ENCODE data around the gene PRDX2.
A peak's percentile ranks its signal among the peaks of the same experiment; 100 is the strongest.
"Not testable (repeated sequence)": the region's sequence is repeated elsewhere in the genome, so short reads cannot be mapped to it uniquely, and the experiment has no call there.

The PRDX2 gene

GRCh38 chr19:12801466-12802266 is at the start of gene PRDX2, which contains the start of gene THSD8:
Gene PRDX2 (minus strand): TSS chr19:12801800. CDS start chr19:12801261, 539 bp downstream.
Gene THSD8 (plus strand): TSS chr19:12802069. CDS start chr19:12802072, 3 bp downstream.
- ATAC-seq: peak; percentile 78
- no peak for TF ChIP-seq ZC3H10 (CRISPR knock-in tag; IDR thresholded peaks at IDR 0.05)
- no peak for TF ChIP-seq ZNF70 (CRISPR knock-in tag; IDR thresholded peaks at IDR 0.05)
- no peak for TF ChIP-seq CREB5 (CRISPR knock-in tag; IDR thresholded peaks at IDR 0.05; ENCODE audit: low read depth)
- no peak for TF ChIP-seq TSHZ2 (CRISPR knock-in tag; IDR thresholded peaks at IDR 0.05)
- no peak for TF ChIP-seq ZFP3 (CRISPR knock-in tag; IDR thresholded peaks at IDR 0.05)
- no peak for TF ChIP-seq ARNTL (CRISPR knock-in tag; IDR thresholded peaks at IDR 0.05; ENCODE audit: borderline replicate concordance, low read depth)
- no peak for TF ChIP-seq BACH2 (CRISPR knock-in tag; IDR thresholded peaks at IDR 0.05; ENCODE audit: borderline replicate concordance)
- TF ChIP-seq PATZ1 (CRISPR knock-in tag; IDR thresholded peaks at IDR 0.05; ENCODE audit: borderline replicate concordance): no peak
- no peak for TF ChIP-seq ESRRG (CRISPR knock-in tag; IDR thresholded peaks at IDR 0.05)
- no peak for TF ChIP-seq OSR1 (CRISPR knock-in tag; IDR thresholded peaks at IDR 0.05)
- no peak for TF ChIP-seq CSRNP3 (CRISPR knock-in tag; IDR thresholded peaks at IDR 0.05)
- TF ChIP-seq PPARA (CRISPR knock-in tag; IDR thresholded peaks at IDR 0.05; ENCODE audit: borderline replicate concordance): no peak
- no peak for TF ChIP-seq TCF4 (CRISPR knock-in tag; IDR thresholded peaks at IDR 0.05; ENCODE audit: borderline replicate concordance)
- TF ChIP-seq, protein P1, sequence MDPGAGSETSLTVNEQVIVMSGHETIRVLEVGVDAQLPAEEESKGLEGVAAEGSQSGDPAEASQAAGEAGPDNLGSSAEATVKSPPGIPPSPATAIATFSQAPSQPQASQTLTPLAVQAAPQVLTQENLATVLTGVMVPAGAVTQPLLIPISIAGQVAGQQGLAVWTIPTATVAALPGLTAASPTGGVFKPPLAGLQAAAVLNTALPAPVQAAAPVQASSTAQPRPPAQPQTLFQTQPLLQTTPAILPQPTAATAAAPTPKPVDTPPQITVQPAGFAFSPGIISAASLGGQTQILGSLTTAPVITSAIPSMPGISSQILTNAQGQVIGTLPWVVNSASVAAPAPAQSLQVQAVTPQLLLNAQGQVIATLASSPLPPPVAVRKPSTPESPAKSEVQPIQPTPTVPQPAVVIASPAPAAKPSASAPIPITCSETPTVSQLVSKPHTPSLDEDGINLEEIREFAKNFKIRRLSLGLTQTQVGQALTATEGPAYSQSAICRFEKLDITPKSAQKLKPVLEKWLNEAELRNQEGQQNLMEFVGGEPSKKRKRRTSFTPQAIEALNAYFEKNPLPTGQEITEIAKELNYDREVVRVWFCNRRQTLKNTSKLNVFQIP (CRISPR knock-in tag; IDR thresholded peaks at IDR 0.05; ENCODE audit: borderline replicate concordance, low read depth): no peak
- TF ChIP-seq ZNF565 (CRISPR knock-in tag; conservative IDR thresholded peaks at IDR 0.05; ENCODE audit: low read depth): no peak

DNA sequence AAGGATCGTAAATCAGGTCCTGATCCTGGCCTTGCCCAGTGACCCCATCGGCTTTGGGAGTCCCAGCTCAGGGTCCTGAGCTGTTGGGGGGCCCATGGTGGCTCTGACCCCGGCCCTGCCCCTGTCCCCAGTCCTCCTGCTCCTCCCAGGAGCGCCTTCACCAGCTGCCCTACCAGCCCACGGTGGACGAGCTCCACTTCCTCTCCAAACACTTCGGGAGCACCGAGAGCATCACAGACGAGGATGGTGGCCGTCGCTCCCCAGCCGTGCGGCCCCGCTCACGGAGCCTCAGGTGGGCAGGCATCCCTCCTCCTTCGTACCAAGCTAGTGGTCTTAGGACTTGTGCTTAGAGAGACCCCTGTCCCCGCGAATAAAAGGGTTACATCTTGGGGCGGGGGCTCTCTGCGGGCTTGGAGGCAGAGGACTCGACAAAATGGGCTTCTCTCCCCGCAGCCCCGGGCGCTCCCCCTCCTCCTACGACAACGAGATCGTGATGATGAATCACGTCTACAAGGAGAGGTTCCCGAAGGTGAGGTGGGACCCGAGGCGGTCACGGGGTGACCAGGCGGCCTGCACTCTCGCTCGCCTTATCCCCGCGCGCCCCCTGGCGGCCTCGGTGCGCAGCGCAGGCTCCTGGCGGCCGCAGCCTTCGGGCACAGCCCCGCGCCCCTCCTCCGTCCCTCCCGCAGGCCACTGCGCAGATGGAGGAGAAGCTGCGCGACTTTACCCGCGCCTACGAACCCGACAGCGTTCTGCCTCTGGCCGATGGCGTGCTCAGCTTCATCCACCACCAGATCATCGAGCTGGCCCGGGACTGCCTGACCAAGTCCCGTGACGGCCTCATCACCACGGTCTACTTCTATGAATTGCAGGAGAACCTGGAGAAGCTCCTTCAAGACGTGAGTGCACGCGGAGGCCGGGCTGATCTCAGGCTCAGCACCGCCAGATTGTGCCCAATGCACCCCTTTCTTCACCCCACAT is 45.8 kb upstream of the PRDX2 start:
- ATAC-seq: peak; percentile 99
- TF ChIP-seq PPARA (CRISPR knock-in tag; IDR thresholded peaks at IDR 0.05; ENCODE audit: borderline replicate concordance): no peak
- no peak for TF ChIP-seq OSR1 (CRISPR knock-in tag; IDR thresholded peaks at IDR 0.05)
- no peak for TF ChIP-seq RARB (CRISPR knock-in tag; IDR thresholded peaks at IDR 0.05)

GRCh38 chr19:12846613-12847012 is 45.0 kb upstream of the PRDX2 start:
- ATAC-seq: not testable (repeated sequence)

All from SK-N-SH treated with all-trans-retinoic acid at 6 μM for 48 hours (cell line).